Psoas muscle (tissue), 8 donors: ENCODE measurements around the gene SEMA3C. TPM values are rescaled to one million over a fixed set of nuclear protein-coding genes. Genes with fewer than 3 reads are reported as not detected.
A peak's percentile ranks its signal among the peaks of the same experiment; 100 is the strongest.

Source experiments
- ATAC-seq, 4 donors: fragments of 200-7000 bp; cut with Tn5 transposase; one replicate each; pipeline ENCODE4 v1.9.1; 2020; ENCODE audit warnings: moderate library complexity in 3 of 4, mild to moderate bottlenecking in 2 of 4
- DNase-seq, 2 donors: peaks; one replicate each; pipeline ENCODE4 v3.0.0-alpha.2; 2020
- H3K27ac ChIP-seq: fragments of 200-600 bp; one replicate; pipeline ENCODE4 v1.8.0; 2022
- H3K27me3 ChIP-seq, 3 donors: fragments of 200-600 bp in 1 of 3; one replicate each; pipeline versions ENCODE4 v1.6.1 to v1.8.0; 2013 to 2022; ENCODE audit warnings: low read length in 2 of 3, mild to moderate bottlenecking in 2 of 3, moderate library complexity in 1 of 3; ENCODE audit not compliant: insufficient read depth in 3 of 3
- H3K36me3 ChIP-seq, 2 donors: fragments of 200-600 bp in 1 of 2; one replicate each; pipeline versions ENCODE4 v1.6.1 to v1.8.0; 2013 to 2022; ENCODE audit warnings: low read depth in 1 of 2, mild to moderate bottlenecking in 1 of 2, moderate library complexity in 1 of 2; ENCODE audit not compliant: insufficient read depth in 1 of 2
- H3K4me1 ChIP-seq: fragments of 200-600 bp; one replicate; pipeline ENCODE4 v1.8.0; 2022
- H3K4me3 ChIP-seq: fragments of 200-600 bp; one replicate; pipeline ENCODE4 v1.8.0; 2022; ENCODE audit warnings: mild to moderate bottlenecking
- H3K9me3 ChIP-seq: fragments of 200-600 bp; one replicate; pipeline ENCODE4 v1.8.0; 2022
- CTCF ChIP-seq: fragments of 200-600 bp; IDR thresholded peaks from one replicate; pipeline ENCODE4 v1.8.0; 2022; ENCODE audit warnings: antibody characterized with exemption
- WGBS, 3 donors: extraction: QIAGEN DNeasy Blood & Tissue Kit; methylation state at CpG; one replicate each; pipeline versions ENCODE4 v1.1.6 to v1.1.7; 2013; 5-methylcytosine and 5-hydroxymethylcytosine counted together
- intact Hi-C, 2 donors: fragments of 100-400 bp; cut with DNase I; formaldehyde crosslinking; loops; one replicate each; pipeline versions ENCODE4 v1.11.0 to v1.14.2; 2022
- polyA plus RNA-seq, 3 donors: library from polyadenylated mRNA; stranded (reverse); fragments of 200-250 nt; gene quantifications; one replicate each; pipeline ENCODE4 v1.2.3, GENCODE V29; 2013
- total RNA-seq, 4 donors: library from RNA; stranded (reverse); fragmentation: NEBNext Ultra II Directional in 2 of 4; extraction: Animal tissue kit (Norgen Biotek cat#: 25700) in 2 of 4; gene quantifications; one replicate each; pipeline versions ENCODE4 v1.2.1 to v1.2.4, GENCODE V29; 2021 to 2023
- donor health status: healthy with polysubstance abuse.
- donor health status: DM: no; HTN: no; CAD: no; lungs with moderate emphysema.
- donor health status: Bipolar disorder and iron deficiency.
- donor health status: healthy.
- donor health status: DM: yes; HTN: yes; CAD: no.
- donor health status: DM: no; HTN: no; CAD: no.
- donor health status: DM: no; HTN: no; CAD: no.
- donor health status: DM: yes; HTN: yes; CAD: no.

Gene SEMA3C
- total and polyA plus RNA-seq, 7 donors = 6.6 to 63.1 (median 18.3) TPM

GRCh38 chr7:80785961-80786536, 132.8 kb downstream of the SEMA3C start:
- TF ChIP-seq CTCF = no peak
- H3K4me3 ChIP-seq = no peak overlapping the region
- no peaks in the 10 kb centered on the region for H3K27me3 ChIP-seq
- intact Hi-C loops = loop anchor here in 1 of 2 donors (10.0 kb wide), 1 partner anchor 129 kb away; the partner anchor contains the start of gene SEMA3C
- DNase-seq = no peak
- no peak overlapping the region for H3K27ac ChIP-seq
- H3K4me1 ChIP-seq = peaks cover 37% of the 10 kb centered on the region
- WGBS, 3 donors = 90 to 94% (median 91%) methylated on average over 3 of the region's 3 CpGs
- H3K36me3 ChIP-seq = peaks cover 0 to 15% of the 10 kb centered on the region in 2 donors
- no peaks in the 10 kb centered on the region for H3K9me3 ChIP-seq
- no peak for ATAC-seq

- Histone ChIP-seq H3K4me3 (no peak overlapping the region), H3K9me3 (no peaks in the 10 kb centered on the region), H3K4me1 (peaks cover 39% of the 10 kb centered on the region), H3K27me3 (no peaks in the 10 kb centered on the region), H3K36me3 (peaks cover 0 to 15% of the 10 kb centered on the region in 2 donors), H3K27ac (no peak overlapping the region)
- intact Hi-C loops = loop anchor here in 1 of 2 donors (10.0 kb wide), 1 partner anchor 130 kb away; the partner anchor contains the start of gene SEMA3C
- no peak for TF ChIP-seq CTCF
- DNase-seq = no peak
- peak in 1 of 4 donors; percentile 35 for ATAC-seq
These were observed 133.6 kb downstream of the SEMA3C start for GRCh38 chr7:80785276-80785675.

- Histone ChIP-seq H3K4me3 (no peak overlapping the region), H3K9me3 (no peaks in the 10 kb centered on the region), H3K36me3 (peaks cover 0 to 9% of the 10 kb centered on the region in 2 donors), H3K4me1 (peaks cover 39% of the 10 kb centered on the region), H3K27me3 (no peaks in the 10 kb centered on the region), H3K27ac (peak overlapping the region; percentile 27)
- WGBS, 3 donors = 18 to 29% (median 26%) methylated on average over 2 of the region's 2 CpGs
- intact Hi-C loops = loop anchor here in 1 of 2 donors (2.0 to 10.0 kb wide), 2 partner anchors 43 to 131 kb away; partner anchors contain the start of gene SEMA3C
- TF ChIP-seq CTCF = no peak
- DNase-seq = no peak
- no peak for ATAC-seq
These were observed 135.0 kb downstream of the SEMA3C start for GRCh38 chr7:80783678-80784327.

- Histone ChIP-seq H3K4me3 (no peak overlapping the region), H3K4me1 (peaks cover 39% of the 10 kb centered on the region), H3K36me3 (peaks cover 0 to 3% of the 10 kb centered on the region in 2 donors), H3K27ac (peak overlapping the region; percentile 27), H3K27me3 (no peaks in the 10 kb centered on the region), H3K9me3 (no peaks in the 10 kb centered on the region)
- WGBS, 3 donors = 25 to 43% (median 28%) methylated on average over 6 of the region's 6 CpGs
- no peak for TF ChIP-seq CTCF
- ATAC-seq = no peak
- no peak for DNase-seq
- intact Hi-C loops = loop anchor here in 1 of 2 donors (2.0 to 10.0 kb wide), 2 partner anchors 44 to 132 kb away; partner anchors contain the start of gene SEMA3C
These were observed 135.6 kb downstream of the SEMA3C start for GRCh38 chr7:80783186-80783677.
